Measurements from ENCODE around the gene XKR8.
"Not testable (repeated sequence)": the region's sequence is repeated elsewhere in the genome, so short reads cannot be mapped to it uniquely, and the experiment has no call there.

Gene XKR8

GRCh38 chr1:27981145-27981544, 21.4 kb downstream of the XKR8 start:
- Mint-ChIP-seq H3K4me3 (no peak overlapping the region), H3K36me3 (ENCODE audit: low read depth) (peaks cover 56% of the 10 kb centered on the region), H3K9me3 (no peaks in the 10 kb centered on the region), H3K27me3 (no peaks in the 10 kb centered on the region), H3K4me1 (ENCODE audit: low read depth) (peaks cover 6% of the 10 kb centered on the region), H3K27ac (no peak overlapping the region)
- intact Hi-C loops (cut with micrococcal nuclease) = loop anchor here (5.0 kb wide), 1 partner anchor 39 kb away; no protein-coding TSS in a partner anchor

GRCh38 chr1:27990920-27991537, 31.3 kb downstream of the XKR8 start:
- Mint-ChIP-seq H3K9me3 (no peaks in the 10 kb centered on the region), H3K27me3 (no peaks in the 10 kb centered on the region), H3K4me3 (no peak overlapping the region), H3K27ac (no peak overlapping the region), H3K36me3 (ENCODE audit: low read depth) (peaks cover 80% of the 10 kb centered on the region), H3K4me1 (ENCODE audit: low read depth) (peaks cover 16% of the 10 kb centered on the region)
- intact Hi-C loops (cut with micrococcal nuclease) = no loop called here

- no peak overlapping the region for H3K4me3 Mint-ChIP-seq
- intact Hi-C loops (cut with micrococcal nuclease) = no loop called here
Observed at GRCh38 chr1:27992276-27992675, 32.5 kb downstream of the XKR8 start.

GRCh38 chr1:27993241-27993640, 33.5 kb downstream of the XKR8 start:
- peak overlapping the region; percentile 79 for H3K27ac Mint-ChIP-seq
- intact Hi-C loops (cut with micrococcal nuclease) = no loop called here
- no peak overlapping the region for H3K4me3 Mint-ChIP-seq
- H3K36me3 Mint-ChIP-seq (ENCODE audit: low read depth) = peaks cover 85% of the 10 kb centered on the region
- H3K4me1 Mint-ChIP-seq (ENCODE audit: low read depth) = peaks cover 16% of the 10 kb centered on the region
- no peaks in the 10 kb centered on the region for H3K9me3 Mint-ChIP-seq
- H3K27me3 Mint-ChIP-seq = no peaks in the 10 kb centered on the region

More at GRCh38 chr1:27992276-27992675, 32.5 kb downstream of the XKR8 start:
- Mint-ChIP-seq H3K27ac (peak overlapping the region; percentile 32), H3K9me3 (no peaks in the 10 kb centered on the region), H3K27me3 (no peaks in the 10 kb centered on the region), H3K4me1 (ENCODE audit: low read depth) (peaks cover 16% of the 10 kb centered on the region), H3K36me3 (ENCODE audit: low read depth) (peaks cover 85% of the 10 kb centered on the region)

GRCh38 chr1:27994060-27994459, 34.3 kb downstream of the XKR8 start:
- intact Hi-C loops (cut with micrococcal nuclease) = no loop called here
- no peaks in the 10 kb centered on the region for H3K9me3 Mint-ChIP-seq
- no peaks in the 10 kb centered on the region for H3K27me3 Mint-ChIP-seq
- no peak overlapping the region for H3K4me3 Mint-ChIP-seq
- H3K36me3 Mint-ChIP-seq (ENCODE audit: low read depth) = peaks cover 85% of the 10 kb centered on the region
- peak overlapping the region; percentile 79 for H3K27ac Mint-ChIP-seq
- peaks cover 16% of the 10 kb centered on the region for H3K4me1 Mint-ChIP-seq (ENCODE audit: low read depth)

- intact Hi-C loops (cut with micrococcal nuclease); H3K4me3 Mint-ChIP-seq; H3K9me3 Mint-ChIP-seq; H3K27me3 Mint-ChIP-seq: not testable (repeated sequence)
- H3K4me1 Mint-ChIP-seq (ENCODE audit: low read depth) = peaks cover 16% of the 10 kb centered on the region
- peaks cover 85% of the 10 kb centered on the region for H3K36me3 Mint-ChIP-seq (ENCODE audit: low read depth)
- H3K27ac Mint-ChIP-seq = peak overlapping the region; percentile 79
Observed at GRCh38 chr1:27994526-27994925, 34.8 kb downstream of the XKR8 start.

GRCh38 chr1:27999055-27999454, 39.3 kb downstream of the XKR8 start:
- Mint-ChIP-seq H3K4me1 (ENCODE audit: low read depth) (peaks cover 6% of the 10 kb centered on the region), H3K9me3 (no peaks in the 10 kb centered on the region), H3K4me3 (no peak overlapping the region), H3K27ac (no peak overlapping the region), H3K27me3 (no peaks in the 10 kb centered on the region), H3K36me3 (ENCODE audit: low read depth) (peaks cover 94% of the 10 kb centered on the region)
- intact Hi-C loops (cut with micrococcal nuclease) = no loop called here

GRCh38 chr1:28002600-28002999, 42.8 kb downstream of the XKR8 start:
- no peak overlapping the region for H3K4me3 Mint-ChIP-seq
- intact Hi-C loops (cut with micrococcal nuclease) = no loop called here
- H3K9me3 Mint-ChIP-seq = no peaks in the 10 kb centered on the region
- H3K4me1 Mint-ChIP-seq (ENCODE audit: low read depth) = no peaks in the 10 kb centered on the region
- peaks cover 98% of the 10 kb centered on the region for H3K36me3 Mint-ChIP-seq (ENCODE audit: low read depth)
- H3K27me3 Mint-ChIP-seq = no peaks in the 10 kb centered on the region
- no peak overlapping the region for H3K27ac Mint-ChIP-seq

- H3K4me1 Mint-ChIP-seq (ENCODE audit: low read depth); H3K27ac Mint-ChIP-seq: not testable (repeated sequence)
Observed at GRCh38 chr1:28003117-28003516, 43.3 kb downstream of the XKR8 start.

GRCh38 chr1:28010969-28011368, 51.2 kb downstream of the XKR8 start:
- Mint-ChIP-seq H3K9me3 (no peaks in the 10 kb centered on the region), H3K4me1 (ENCODE audit: low read depth) (no peaks in the 10 kb centered on the region), H3K27ac (no peak overlapping the region), H3K27me3 (no peaks in the 10 kb centered on the region), H3K4me3 (no peak overlapping the region), H3K36me3 (ENCODE audit: low read depth) (peaks cover 89% of the 10 kb centered on the region)
- intact Hi-C loops (cut with micrococcal nuclease) = no loop called here

More at GRCh38 chr1:28003117-28003516, 43.3 kb downstream of the XKR8 start:
- H3K9me3 Mint-ChIP-seq; H3K27me3 Mint-ChIP-seq; intact Hi-C loops (cut with micrococcal nuclease); H3K4me3 Mint-ChIP-seq: not testable (repeated sequence)
- H3K36me3 Mint-ChIP-seq (ENCODE audit: low read depth) = peaks cover 96% of the 10 kb centered on the region

Measured in dendritic cell treated with granulocyte-macrophage colony-stimulating factor and Interleukin-4, amounts not matched to agents 40 ng/mL and 50 ng/mL, for 4 days (primary cell).